GM19438 (cell line): Measurements from ENCODE around the gene ALDH18A1.
"Not testable (repeated sequence)": the region's sequence is repeated elsewhere in the genome, so short reads cannot be mapped to it uniquely, and the experiment has no call there.

ENCODE experiments used
- ATAC-seq: cut with Tn5 transposase; IDR thresholded peaks from one replicate; pipeline ENCODE4 v1.9.1; 2021; ENCODE audit warnings: low read depth; ENCODE audit not compliant: unreplicated experiment

The ALDH18A1 gene

GRCh38 chr10:95651346-95652060 lies 5.0 kb downstream of the ALDH18A1 start:
- ATAC-seq, result no peak

- no peak for ATAC-seq
Measured at GRCh38 chr10:95650232-95650631, 6.3 kb downstream of the ALDH18A1 start.

- ATAC-seq, result no peak
Measured at GRCh38 chr10:95648138-95648537, 8.4 kb downstream of the ALDH18A1 start.

- no peak for ATAC-seq
Measured at GRCh38 chr10:95646160-95646559, 10.4 kb downstream of the ALDH18A1 start.

- no peak for ATAC-seq
Measured at GRCh38 chr10:95644901-95645300, 11.6 kb downstream of the ALDH18A1 start.

- ATAC-seq, result no peak
Measured at GRCh38 chr10:95640891-95641315, 15.6 kb downstream of the ALDH18A1 start.

GRCh38 chr10:95637911-95638310 lies 18.6 kb downstream of the ALDH18A1 start:
- ATAC-seq, result no peak

- no peak for ATAC-seq
Measured at GRCh38 chr10:95637140-95637539, 19.4 kb downstream of the ALDH18A1 start.

- no peak for ATAC-seq
Measured at GRCh38 chr10:95635319-95635733, 21.2 kb downstream of the ALDH18A1 start.

- ATAC-seq, result no peak
Measured at GRCh38 chr10:95628786-95629185, 27.7 kb downstream of the ALDH18A1 start.

GRCh38 chr10:95626500-95626899 lies 30.0 kb downstream of the ALDH18A1 start:
- no peak for ATAC-seq

- ATAC-seq, result not testable (repeated sequence)
Measured at GRCh38 chr10:95620415-95620814, 36.1 kb downstream of the ALDH18A1 start.

- ATAC-seq, result no peak
Measured at GRCh38 chr10:95618101-95618500, 38.4 kb downstream of the ALDH18A1 start.

GRCh38 chr10:95616446-95616845 lies 40.1 kb downstream of the ALDH18A1 start:
- ATAC-seq, result no peak

- no peak for ATAC-seq
Measured at GRCh38 chr10:95613330-95613729, 43.2 kb downstream of the ALDH18A1 start.

- no peak for ATAC-seq
Measured at GRCh38 chr10:95610727-95611126, 45.8 kb downstream of the ALDH18A1 start.

GRCh38 chr10:95606922-95607321 lies 49.6 kb downstream of the ALDH18A1 start:
- no peak for ATAC-seq

- ATAC-seq, result no peak
Measured at GRCh38 chr10:95605163-95605562, 51.3 kb downstream of the ALDH18A1 start.

- ATAC-seq, result no peak
Measured at GRCh38 chr10:95604630-95605029, 51.9 kb downstream of the ALDH18A1 start.

GRCh38 chr10:95602382-95602781 lies 54.1 kb downstream of the ALDH18A1 start:
- no peak for ATAC-seq

GRCh38 chr10:95601116-95601719 lies 55.3 kb downstream of the ALDH18A1 start:
- no peak for ATAC-seq

GRCh38 chr10:95600158-95600557 lies 56.4 kb downstream of the ALDH18A1 start:
- no peak for ATAC-seq
